K562 treated with DMSO at 1 percent for 12 hours (cell line): Measurements from ENCODE around the gene CAPSL. TPM values are rescaled to one million over a fixed set of nuclear protein-coding genes. Genes with fewer than 3 reads are reported as not detected.

Source experiments
- total RNA-seq: library from RNA; unstranded; fragments of 300-600 nt; gene quantifications from 2 replicates; pipeline ENCODE4 v1.2.3, GENCODE V29; 2022; ENCODE audit not compliant: insufficient read depth

Gene CAPSL
- total RNA-seq = not detected in 2 replicates

GRCh38 chr5:35938568-35939227 lies at the start of gene CAPSL:
CAPSL (minus strand) TSS chr5:35938622; CDS start chr5:35921120, 17,502 bp downstream.

GRCh38 chr5:35856765-35857351 lies 81.6 kb downstream of the CAPSL start, which contains the start of gene IL7R:
IL7R (plus strand) TSS chr5:35856891; CDS start chr5:35856978, 87 bp downstream.

Other genes starting within 250 kb of the CAPSL start
- gene IL7R, start 81.7 kb downstream of the CAPSL start, total RNA-seq = not detected in 2 replicates
- not detected in 2 replicates for gene UGT3A1, start 52.8 kb upstream of the CAPSL start, total RNA-seq
- gene UGT3A2, start 128.3 kb upstream of the CAPSL start, total RNA-seq = not detected in 2 replicates
- 1.4 and 8.6 TPM in 2 replicates for gene LMBRD2, start 213.3 kb upstream of the CAPSL start, total RNA-seq
- gene SKP2, start 213.5 kb upstream of the CAPSL start, total RNA-seq = 14.7 and 40.3 TPM in 2 replicates